HCT116 (cell line): ENCODE data around the gene SYNE3. TPM values are rescaled to one million over a fixed set of nuclear protein-coding genes. Genes with fewer than 3 reads are reported as not detected.

Experiments
- ATAC-seq: fragments of 200-7000 bp; cut with Tn5 transposase; 2 replicates; pipeline ENCODE4 v1.9.1; 2020; ENCODE audit warnings: mild to moderate bottlenecking, moderate library complexity
- BruUV-seq: library from RNA; stranded (reverse); fragments of 400-500 nt; replicated peaks from 2 replicates; lab custom pipeline; 2021; lab: Mats Ljungman, UMichigan
- CTCF ChIA-PET: fragments of 300-600 bp; sonication (Branson Sonifier 250); formaldehyde crosslinking; loops from one replicate; lab custom pipeline; 2021; ENCODE audit warnings: antibody characterized with exemption; lab: Charles Lee
- POLR2A ChIA-PET: fragments of 300-600, 350-600 bp; sonication (Branson Sonifier 250); formaldehyde crosslinking; loops from one replicate; lab custom pipeline; 2021; ENCODE audit warnings: antibody characterized with exemption; lab: Charles Lee
- RAD21 ChIA-PET, 2 experiments: fragments of 300-600 bp; sonication (Branson Sonifier 250); formaldehyde crosslinking; loops; one replicate each; lab custom pipeline; 2023; ENCODE audit warnings: low total read pairs in 2 of 2; ENCODE audit not compliant: uncharacterized antibody in 2 of 2, unreplicated experiment in 2 of 2, low non-redundant PET in 1 of 2; lab: Charles Lee
- DNase-seq: peaks from one replicate; pipeline ENCODE4 v3.0.0-alpha.2; 2010; ENCODE audit warnings: low read depth, low spot score
- H2AFZ ChIP-seq: fragments of 200-600 bp; shearing (Covaris generic), sonication (generic); 2 replicates; pipeline ENCODE4 v1.6.1; 2017; ENCODE audit warnings: low read depth, mixed run types, mixed read lengths, antibody characterized with exemption, low read length; ENCODE audit not compliant: poor library complexity, severe bottlenecking
- H3K27ac ChIP-seq: 2 replicates; pipeline ENCODE4 v1.5.1; 2012; ENCODE audit warnings: low read depth, low read length
- H3K27me3 ChIP-seq: fragments of 200-600 bp; sonication (generic); 2 replicates; pipeline ENCODE4 v1.6.1; 2016; ENCODE audit warnings: mixed run types, low read length, mixed read lengths; ENCODE audit not compliant: insufficient read depth
- H3K36me3 ChIP-seq, 2 experiments: fragments of 200-500 bp in 1 of 2; fragments of 200-600 bp in 1 of 2; sonication (Bioruptor generic) in 1 of 2; sonication (generic) in 1 of 2; 2 replicates each; pipeline versions ENCODE4 v1.5.1 to v1.6.1; 2014 to 2016; ENCODE audit warnings: low read length in 2 of 2, inconsistent platforms in 1 of 2, mixed read lengths in 1 of 2, mixed run types in 1 of 2; ENCODE audit not compliant: insufficient read depth in 2 of 2, control insufficient read depth in 1 of 2
- H3K4me1 ChIP-seq, 2 experiments: fragments of 200-600 bp in 1 of 2; sonication (generic) in 1 of 2; 2 replicates each; pipeline versions ENCODE4 v1.5.1 to v1.6.1; 2012 to 2017; ENCODE audit warnings: low read length in 2 of 2, inconsistent platforms in 1 of 2, mild to moderate bottlenecking in 1 of 2, mixed read lengths in 1 of 2, mixed run types in 1 of 2, moderate library complexity in 1 of 2; ENCODE audit not compliant: insufficient read depth in 2 of 2, control insufficient read depth in 1 of 2
- H3K4me2 ChIP-seq: fragments of 200-600 bp; sonication (generic); 2 replicates; pipeline ENCODE4 v1.6.1; 2017; ENCODE audit warnings: mixed run types, low read length, mixed read lengths
- H3K4me3 ChIP-seq, 2 experiments: fragments of 200-600 bp in 1 of 2; sonication (generic) in 1 of 2; replicated peaks in 1 of 2; 2 replicates each; pipeline ENCODE4 v1.5.1; 2011 to 2016; ENCODE audit warnings: low read length in 2 of 2, control low read depth in 1 of 2, low read depth in 1 of 2, mild to moderate bottlenecking in 1 of 2, mixed read lengths in 1 of 2, mixed run types in 1 of 2
- H3K79me2 ChIP-seq: fragments of 200-600 bp; sonication (generic); 2 replicates; pipeline ENCODE4 v1.6.1; 2017; ENCODE audit warnings: mild to moderate bottlenecking, mixed run types, low read length, moderate library complexity, mixed read lengths; ENCODE audit not compliant: insufficient read depth
- H3K9ac ChIP-seq: fragments of 200-600 bp; sonication (generic); 2 replicates; pipeline ENCODE4 v1.6.1; 2016; ENCODE audit warnings: low read length, mixed read lengths
- H3K9me2 ChIP-seq: fragments of 200-600 bp; sonication (generic), shearing (Covaris generic); 2 replicates; pipeline ENCODE4 v1.6.1; 2017; ENCODE audit warnings: mixed run types, mild to moderate bottlenecking, moderate library complexity; ENCODE audit not compliant: insufficient read depth
- H3K9me3 ChIP-seq, 2 experiments: fragments of 200-500 bp in 1 of 2; fragments of 200-600 bp in 1 of 2; sonication (Bioruptor generic) in 1 of 2; sonication (generic) in 1 of 2; 2 replicates each; pipeline ENCODE4 v1.6.1; 2014 to 2017; ENCODE audit warnings: low read length in 2 of 2, mixed read lengths in 2 of 2, inconsistent platforms in 1 of 2, low read depth in 1 of 2, mild to moderate bottlenecking in 1 of 2, mixed run types in 1 of 2, moderate library complexity in 1 of 2; ENCODE audit not compliant: control insufficient read depth in 1 of 2, insufficient read depth in 1 of 2
- H4K20me1 ChIP-seq: fragments of 200-600 bp; sonication (generic), shearing (Covaris generic); 2 replicates; pipeline ENCODE4 v1.6.1; 2017; ENCODE audit warnings: mixed run types, mild to moderate bottlenecking, moderate library complexity; ENCODE audit not compliant: insufficient read depth
- CEBPB ChIP-seq: IDR thresholded peaks from 2 replicates; pipeline ENCODE4 v1.6.1; 2012; ENCODE audit warnings: low read depth
- CTCF ChIP-seq, 3 experiments: fragments of 200-600 bp in 1 of 3; sonication (generic) in 1 of 3; IDR thresholded peaks in 2 of 3; conservative IDR thresholded peaks in 1 of 3; 2 replicates each; pipeline ENCODE4 v1.5.1; 2012 to 2017; ENCODE audit warnings: low read depth in 2 of 3, low read length in 2 of 3, antibody characterized with exemption in 1 of 3, borderline replicate concordance in 1 of 3, control low read depth in 1 of 3, mild to moderate bottlenecking in 1 of 3, mixed read lengths in 1 of 3, mixed run types in 1 of 3, moderate library complexity in 1 of 3; ENCODE audit not compliant: insufficient read depth in 1 of 3
- EGR1 ChIP-seq: IDR thresholded peaks from 2 replicates; pipeline ENCODE4 v1.6.1; 2012; ENCODE audit warnings: low read depth
- ELF1 ChIP-seq: IDR thresholded peaks from 2 replicates; pipeline ENCODE4 v1.6.1; 2012; ENCODE audit warnings: low read depth, borderline replicate concordance
- EZH2phosphoT487 ChIP-seq: fragments of 200-600 bp; IDR thresholded peaks from 2 replicates; pipeline ENCODE4 v1.6.1; 2018; ENCODE audit warnings: antibody characterized with exemption, borderline replicate concordance
- FOSL1 ChIP-seq: IDR thresholded peaks from 2 replicates; pipeline ENCODE4 v1.6.1; 2012; ENCODE audit warnings: low read depth
- POLR2AphosphoS5 ChIP-seq: IDR thresholded peaks from 2 replicates; pipeline ENCODE4 v1.6.1; 2011; ENCODE audit warnings: mild to moderate bottlenecking, low read depth, low read length, moderate library complexity
- RAD21 ChIP-seq: IDR thresholded peaks from 2 replicates; pipeline ENCODE4 v1.6.1; 2012; ENCODE audit warnings: low read depth, mild to moderate bottlenecking
- SIN3A ChIP-seq: IDR thresholded peaks from 2 replicates; pipeline ENCODE4 v1.6.1; 2012; ENCODE audit warnings: low read depth
- SRF ChIP-seq: IDR thresholded peaks from 2 replicates; pipeline ENCODE4 v1.6.1; 2012; ENCODE audit warnings: low read depth
- TCF7L2 ChIP-seq: IDR thresholded peaks from 2 replicates; pipeline ENCODE4 v1.7.0; 2011; ENCODE audit warnings: borderline replicate concordance, inconsistent platforms; ENCODE audit not compliant: insufficient read depth, insufficient read length; ENCODE audit errors: extremely low read depth
- YY1 ChIP-seq: IDR thresholded peaks from 2 replicates; pipeline ENCODE4 v1.6.1; 2011; ENCODE audit warnings: low read length, low read depth, moderate library complexity, mild to moderate bottlenecking; ENCODE audit not compliant: insufficient replicate concordance; ENCODE audit errors: extremely low read depth
- ZFX ChIP-seq: fragments of 450-650 bp; IDR thresholded peaks from 2 replicates; pipeline ENCODE4 v1.6.1; 2017
- ZNF274 ChIP-seq: fragments of 200-500 bp; sonication (Bioruptor generic); IDR thresholded peaks from 2 replicates; pipeline ENCODE4 v1.6.1; 2014; ENCODE audit warnings: mild to moderate bottlenecking, low read depth, low read length, inconsistent platforms
- intact Hi-C: fragments of 100-400 bp; cut with micrococcal nuclease; formaldehyde crosslinking; loops from 2 replicates; pipeline ENCODE4 v1.10.0; 2022
- total RNA-seq: library from RNA; stranded (reverse); gene quantifications from one replicate; pipeline ENCODE4 v1.2.1, GENCODE V29; 2021; ENCODE audit not compliant: unreplicated experiment
- TF ChIP-seq, protein P1 (sequence below): IDR thresholded peaks from 2 replicates; pipeline ENCODE4 v1.6.1; 2012
- TF ChIP-seq, protein P2 (sequence below): IDR thresholded peaks from 2 replicates; pipeline ENCODE4 v1.6.1; 2011; ENCODE audit warnings: mild to moderate bottlenecking, low read length, moderate library complexity; ENCODE audit not compliant: insufficient replicate concordance; ENCODE audit errors: extremely low read depth
- TF ChIP-seq, protein P3 (sequence below): IDR thresholded peaks from 2 replicates; pipeline ENCODE4 v1.6.1; 2012

SYNE3 gene
- total RNA-seq, 1 experiment from 2014 or later: 3.6 TPM

- TF ChIP-seq, protein P1, sequence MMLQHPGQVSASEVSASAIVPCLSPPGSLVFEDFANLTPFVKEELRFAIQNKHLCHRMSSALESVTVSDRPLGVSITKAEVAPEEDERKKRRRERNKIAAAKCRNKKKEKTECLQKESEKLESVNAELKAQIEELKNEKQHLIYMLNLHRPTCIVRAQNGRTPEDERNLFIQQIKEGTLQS: no peak
- TF ChIP-seq ZFX: no peak
Observed at GRCh38 chr14:95489214-95490137, 27.0 kb downstream of the SYNE3 start (continued).

- no peaks in the 10 kb centered on the region for H3K9me3 ChIP-seq
- RAD21 ChIA-PET: no interaction called here
- no TSS peak for BruUV-seq
- no peak for TF ChIP-seq RAD21
- TF ChIP-seq YY1: no peak
- TF ChIP-seq, protein P2, sequence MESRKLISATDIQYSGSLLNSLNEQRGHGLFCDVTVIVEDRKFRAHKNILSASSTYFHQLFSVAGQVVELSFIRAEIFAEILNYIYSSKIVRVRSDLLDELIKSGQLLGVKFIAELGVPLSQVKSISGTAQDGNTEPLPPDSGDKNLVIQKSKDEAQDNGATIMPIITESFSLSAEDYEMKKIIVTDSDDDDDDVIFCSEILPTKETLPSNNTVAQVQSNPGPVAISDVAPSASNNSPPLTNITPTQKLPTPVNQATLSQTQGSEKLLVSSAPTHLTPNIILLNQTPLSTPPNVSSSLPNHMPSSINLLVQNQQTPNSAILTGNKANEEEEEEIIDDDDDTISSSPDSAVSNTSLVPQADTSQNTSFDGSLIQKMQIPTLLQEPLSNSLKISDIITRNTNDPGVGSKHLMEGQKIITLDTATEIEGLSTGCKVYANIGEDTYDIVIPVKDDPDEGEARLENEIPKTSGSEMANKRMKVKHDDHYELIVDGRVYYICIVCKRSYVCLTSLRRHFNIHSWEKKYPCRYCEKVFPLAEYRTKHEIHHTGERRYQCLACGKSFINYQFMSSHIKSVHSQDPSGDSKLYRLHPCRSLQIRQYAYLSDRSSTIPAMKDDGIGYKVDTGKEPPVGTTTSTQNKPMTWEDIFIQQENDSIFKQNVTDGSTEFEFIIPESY: no peak
- TF ChIP-seq, protein P1: no peak
- TF ChIP-seq POLR2AphosphoS5: no peak
- no peak for TF ChIP-seq SIN3A
- no peak for TF ChIP-seq SRF
- no peak for TF ChIP-seq ELF1
- no peak for TF ChIP-seq FOSL1
- no peak for TF ChIP-seq EZH2phosphoT487
- no peak for TF ChIP-seq CEBPB
- no peak for TF ChIP-seq TCF7L2
- TF ChIP-seq, protein P3, sequence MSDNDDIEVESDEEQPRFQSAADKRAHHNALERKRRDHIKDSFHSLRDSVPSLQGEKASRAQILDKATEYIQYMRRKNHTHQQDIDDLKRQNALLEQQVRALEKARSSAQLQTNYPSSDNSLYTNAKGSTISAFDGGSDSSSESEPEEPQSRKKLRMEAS: no peak
- no peak for TF ChIP-seq ZNF274
- TF ChIP-seq ZFX: no peak
- TF ChIP-seq CTCF (IDR thresholded peaks at IDR 0.05 in 2 of 3, conservative IDR thresholded peaks at IDR 0.05 in 1 of 3; ENCODE audit: borderline replicate concordance in 1 of 3, insufficient read depth in 1 of 3, low read depth in 2 of 3, low read length in 2 of 3): no peak
- TF ChIP-seq EGR1: no peak
Observed at GRCh38 chr14:95488376-95489213, 27.9 kb downstream of the SYNE3 start.

More at GRCh38 chr14:95488376-95489213, 27.9 kb downstream of the SYNE3 start:
- H3K36me3 ChIP-seq: no peaks in the 10 kb centered on the region
- H3K27me3 ChIP-seq: no peaks in the 10 kb centered on the region
- POLR2A ChIA-PET: no interaction called here
- no peaks in the 10 kb centered on the region for H4K20me1 ChIP-seq
- no peak overlapping the region for H3K4me3 ChIP-seq
- H2AFZ ChIP-seq: no peak overlapping the region
- H3K9me2 ChIP-seq: no peaks in the 10 kb centered on the region
- no peak overlapping the region for H3K27ac ChIP-seq
- no peaks in the 10 kb centered on the region for H3K79me2 ChIP-seq
- no peak for ATAC-seq
- DNase-seq: no peak
- CTCF ChIA-PET: no interaction called here
- H3K4me1 ChIP-seq: peaks cover 8 to 25% of the 10 kb centered on the region in 2 experiments
- no peak overlapping the region for H3K9ac ChIP-seq
- intact Hi-C loops: no loop called here
- H3K4me2 ChIP-seq: no peak overlapping the region
